HUES6 (cell line): ENCODE data around the gene CTXND2.
A peak's percentile ranks its signal among the peaks of the same experiment; 100 is the strongest.
"Not testable (repeated sequence)": the region's sequence is repeated elsewhere in the genome, so short reads cannot be mapped to it uniquely, and the experiment has no call there.

Experiments used
- H3K27ac ChIP-seq: 2 replicates; pipeline ENCODE4 v1.7.0; 2013; ENCODE audit warnings: low read depth, mild to moderate bottlenecking, low read length, inconsistent platforms
- H3K27me3 ChIP-seq: 2 replicates; pipeline ENCODE4 v1.6.1; 2013; ENCODE audit warnings: low read length; ENCODE audit not compliant: control insufficient read depth, insufficient read depth
- H3K36me3 ChIP-seq: 2 replicates; pipeline ENCODE4 v1.6.1; 2013; ENCODE audit warnings: low read length; ENCODE audit not compliant: control insufficient read depth, insufficient read depth
- H3K4me1 ChIP-seq: 2 replicates; pipeline ENCODE4 v1.6.1; 2013; ENCODE audit warnings: low read length; ENCODE audit not compliant: control insufficient read depth, insufficient read depth
- H3K4me3 ChIP-seq: 2 replicates; pipeline ENCODE4 v1.5.1; 2013; ENCODE audit warnings: low read depth, low read length
- H3K9ac ChIP-seq: one replicate; pipeline ENCODE4 v1.6.1; 2013; ENCODE audit warnings: mild to moderate bottlenecking, low read length
- H3K9me3 ChIP-seq: 2 replicates; pipeline ENCODE4 v1.6.1; 2013; ENCODE audit warnings: low read depth, low read length; ENCODE audit not compliant: control insufficient read depth, insufficient read depth

CTXND2 gene

DNA sequence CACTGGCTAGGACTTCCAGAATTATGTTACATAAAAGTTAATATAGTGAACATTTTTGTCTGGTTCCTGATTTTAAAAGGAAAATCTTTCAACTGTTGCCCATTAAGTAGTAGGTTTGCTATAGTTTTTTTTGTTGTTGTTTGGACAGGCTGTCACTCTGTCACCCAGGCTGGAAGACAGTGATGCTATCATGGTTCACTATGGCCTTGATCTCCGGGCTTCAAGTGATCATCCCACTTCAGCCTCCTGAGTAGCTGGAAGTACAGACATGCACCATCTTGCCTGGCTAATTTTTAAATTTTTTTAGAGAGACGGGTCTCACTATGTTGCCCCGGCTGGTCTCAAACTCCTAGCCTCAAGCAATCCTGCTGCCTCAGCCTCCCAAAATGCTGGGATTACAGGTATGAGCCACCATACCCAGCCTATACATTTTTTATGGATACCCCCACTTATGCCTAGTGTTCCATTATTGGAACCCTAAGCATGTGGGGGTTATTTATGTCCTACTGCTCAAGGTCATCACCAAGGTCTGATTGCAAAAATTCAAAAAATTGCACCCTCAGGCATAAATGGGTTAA lies 6.5 kb downstream of the CTXND2 start:
- no peaks in the 10 kb centered on the region for H3K4me1 ChIP-seq
- H3K27ac ChIP-seq = no peak overlapping the region
- H3K9me3 ChIP-seq = no peaks in the 10 kb centered on the region
- no peaks in the 10 kb centered on the region for H3K27me3 ChIP-seq
- H3K9ac ChIP-seq = no peak overlapping the region
- H3K36me3 ChIP-seq = no peaks in the 10 kb centered on the region
- H3K4me3 ChIP-seq = no peak overlapping the region

DNA sequence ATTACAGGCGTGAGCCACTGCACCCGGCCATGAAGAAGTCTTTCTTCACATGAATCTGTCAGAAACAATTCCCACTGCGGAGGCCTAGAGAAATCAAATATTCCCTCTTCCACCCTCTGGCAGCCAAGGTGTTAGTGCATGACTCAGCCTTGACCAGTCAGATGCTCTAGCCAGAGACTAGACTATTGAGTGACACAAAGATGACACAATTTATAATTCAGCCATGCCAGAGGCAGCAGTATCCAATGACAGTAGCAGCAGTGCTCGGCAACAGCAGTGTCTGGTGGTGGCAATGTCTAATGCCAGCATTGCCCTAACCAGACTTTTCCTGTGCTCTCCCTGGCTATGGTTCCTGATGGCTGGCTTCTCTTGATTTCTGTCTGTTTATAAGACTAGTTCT lies 8.7 kb downstream of the CTXND2 start:
- no peaks in the 10 kb centered on the region for H3K36me3 ChIP-seq
- no peaks in the 10 kb centered on the region for H3K4me1 ChIP-seq
- no peak overlapping the region for H3K4me3 ChIP-seq
- no peak overlapping the region for H3K27ac ChIP-seq
- no peak overlapping the region for H3K9ac ChIP-seq
- no peaks in the 10 kb centered on the region for H3K27me3 ChIP-seq
- 0 out of 2 replicates have a peak, but pooled peaks cover 3% of the 10 kb centered on the region for H3K9me3 ChIP-seq

DNA sequence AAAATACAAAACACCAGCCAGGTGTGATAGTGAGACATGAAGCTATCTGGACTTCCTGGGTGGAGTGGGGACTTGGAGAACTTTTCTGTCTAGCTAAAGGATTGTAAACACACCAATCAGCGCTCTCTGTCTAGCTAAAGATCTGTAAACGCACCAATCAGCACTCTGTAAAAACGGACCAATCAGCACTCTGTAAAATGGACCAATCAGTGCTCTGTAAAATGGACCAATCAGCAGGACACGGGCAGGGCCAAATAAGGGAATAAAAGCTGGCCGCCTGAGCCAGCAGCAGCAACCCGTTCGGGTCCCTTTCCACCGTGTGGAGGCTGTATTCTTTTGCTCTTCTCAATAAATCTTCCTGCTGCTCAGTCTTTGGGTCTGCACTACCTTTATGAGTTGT lies 12.9 kb downstream of the CTXND2 start:
- not testable (repeated sequence) for H3K9ac ChIP-seq, H3K36me3 ChIP-seq, H3K4me1 ChIP-seq, H3K4me3 ChIP-seq, H3K9me3 ChIP-seq, H3K27ac ChIP-seq, H3K27me3 ChIP-seq

DNA sequence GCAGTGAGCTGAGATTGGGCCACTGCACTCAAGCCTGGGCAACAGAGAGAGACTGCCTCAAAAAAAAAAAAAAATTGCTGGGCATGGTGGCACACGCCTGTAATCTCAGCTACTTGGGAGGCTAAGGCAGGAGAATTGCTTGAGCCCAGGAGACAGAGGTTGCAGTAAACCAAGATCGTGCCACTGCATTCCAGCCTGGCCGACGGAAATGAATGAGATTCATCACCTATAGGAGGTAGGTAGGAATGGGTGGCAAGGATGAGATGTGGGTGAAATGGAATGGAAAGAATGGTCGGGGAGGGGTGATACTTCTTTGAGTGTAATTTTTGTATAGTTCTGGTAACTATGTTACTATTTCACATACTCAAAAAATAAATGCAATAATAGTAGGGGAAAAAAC lies 15.4 kb downstream of the CTXND2 start:
- Histone ChIP-seq H3K9me3 (0 out of 2 replicates have a peak, but pooled peaks cover 3% of the 10 kb centered on the region), H3K27me3 (no peaks in the 10 kb centered on the region), H3K4me1 (no peaks in the 10 kb centered on the region), H3K27ac (no peak overlapping the region), H3K36me3 (no peaks in the 10 kb centered on the region), H3K4me3 (no peak overlapping the region), H3K9ac (no peak overlapping the region)

DNA sequence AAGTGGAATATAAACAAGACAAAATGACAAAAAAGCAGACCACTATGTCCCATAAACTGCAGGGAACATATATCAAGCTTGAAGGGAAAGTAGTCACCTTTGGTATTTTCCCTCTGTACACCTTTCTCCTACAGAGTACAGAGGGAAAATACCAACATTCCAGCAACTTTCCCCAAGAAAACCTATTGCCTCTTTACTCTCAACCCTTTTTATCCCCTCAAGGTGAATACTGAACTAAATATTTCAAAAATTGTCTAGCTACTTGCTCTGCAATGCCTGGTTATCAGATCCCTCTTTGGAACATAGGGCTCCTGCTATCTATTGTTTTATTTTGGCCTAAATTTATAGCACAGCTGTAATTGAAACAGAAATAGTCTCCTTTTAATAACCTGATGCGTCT lies 15.8 kb downstream of the CTXND2 start:
- Histone ChIP-seq H3K4me3 (no peak overlapping the region), H3K27me3 (no peaks in the 10 kb centered on the region), H3K36me3 (no peaks in the 10 kb centered on the region), H3K27ac (no peak overlapping the region), H3K9me3 (0 out of 2 replicates have a peak, but pooled peaks cover 3% of the 10 kb centered on the region), H3K9ac (no peak overlapping the region), H3K4me1 (no peaks in the 10 kb centered on the region)

DNA sequence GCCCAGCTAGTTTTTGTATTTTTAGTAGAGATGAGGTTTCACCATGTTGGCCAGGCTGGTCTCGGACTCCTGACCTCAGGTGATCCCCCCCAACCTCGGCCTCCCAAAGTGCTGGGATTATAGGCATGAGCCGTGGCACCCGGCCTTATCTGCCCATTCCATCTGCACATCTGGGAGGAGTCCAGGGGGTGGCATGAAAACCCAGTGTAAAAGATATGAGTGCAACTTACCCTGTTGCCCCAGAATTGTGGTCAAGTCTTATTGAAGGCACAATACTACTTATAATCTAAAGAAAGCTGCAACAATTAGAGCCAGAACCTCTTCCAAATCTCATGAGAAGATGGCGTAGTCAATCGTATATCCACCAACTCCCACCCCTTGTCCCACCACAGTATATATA lies 18.4 kb downstream of the CTXND2 start:
- no peaks in the 10 kb centered on the region for H3K27me3 ChIP-seq
- H3K9ac ChIP-seq = no peak overlapping the region
- no peaks in the 10 kb centered on the region for H3K36me3 ChIP-seq
- peaks cover 4% of the 10 kb centered on the region; the same call in 1 of the 2 replicates for H3K9me3 ChIP-seq
- H3K4me3 ChIP-seq = no peak overlapping the region
- no peaks in the 10 kb centered on the region for H3K4me1 ChIP-seq
- H3K27ac ChIP-seq = no peak overlapping the region

DNA sequence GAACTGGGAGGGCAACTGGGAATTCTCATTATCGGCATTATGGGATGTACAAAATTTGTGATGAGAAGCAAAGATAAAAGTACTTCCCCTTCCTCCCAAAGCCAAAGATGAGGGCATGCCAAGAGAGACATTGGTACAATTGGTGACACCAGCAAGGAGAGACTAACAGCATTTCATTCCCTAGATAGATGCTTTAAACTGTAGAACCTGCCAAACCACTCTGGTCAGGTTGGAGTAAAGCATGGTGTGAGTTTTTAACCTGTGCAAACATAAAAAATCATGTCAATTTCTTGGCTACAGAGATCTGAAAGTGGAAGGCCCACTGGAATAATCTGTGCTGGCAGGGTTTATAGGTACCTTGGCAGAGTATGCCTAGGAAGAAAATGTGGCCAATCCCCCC lies 19.4 kb downstream of the CTXND2 start:
- Histone ChIP-seq H3K36me3 (no peaks in the 10 kb centered on the region), H3K9ac (no peak overlapping the region), H3K27me3 (no peaks in the 10 kb centered on the region), H3K4me3 (no peak overlapping the region), H3K27ac (no peak overlapping the region), H3K4me1 (no peaks in the 10 kb centered on the region), H3K9me3 (peaks cover 4% of the 10 kb centered on the region; the same call in 1 of the 2 replicates)

DNA sequence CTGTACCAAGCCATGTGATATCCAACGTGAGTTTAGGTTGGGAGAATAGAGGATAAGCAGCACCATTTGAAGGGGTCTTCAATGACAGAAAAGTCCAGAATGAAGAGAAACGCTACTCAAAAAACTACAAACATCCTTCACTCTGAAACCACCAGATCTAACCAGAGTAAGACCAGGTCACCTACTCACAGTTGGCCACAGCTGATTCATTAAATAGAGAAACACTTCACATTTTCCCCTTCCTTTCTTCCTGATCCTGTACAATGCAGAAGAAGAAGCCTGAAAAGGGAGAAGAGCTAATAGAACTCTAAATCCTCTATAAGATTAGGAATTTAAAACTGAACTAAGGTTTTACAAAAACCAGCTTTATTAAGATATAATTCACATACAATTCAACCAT lies 19.9 kb downstream of the CTXND2 start:
- Histone ChIP-seq H3K4me1 (no peaks in the 10 kb centered on the region), H3K36me3 (no peaks in the 10 kb centered on the region), H3K9me3 (peaks cover 4% of the 10 kb centered on the region; the same call in 1 of the 2 replicates), H3K9ac (no peak overlapping the region), H3K27ac (no peak overlapping the region), H3K27me3 (no peaks in the 10 kb centered on the region), H3K4me3 (no peak overlapping the region)

DNA sequence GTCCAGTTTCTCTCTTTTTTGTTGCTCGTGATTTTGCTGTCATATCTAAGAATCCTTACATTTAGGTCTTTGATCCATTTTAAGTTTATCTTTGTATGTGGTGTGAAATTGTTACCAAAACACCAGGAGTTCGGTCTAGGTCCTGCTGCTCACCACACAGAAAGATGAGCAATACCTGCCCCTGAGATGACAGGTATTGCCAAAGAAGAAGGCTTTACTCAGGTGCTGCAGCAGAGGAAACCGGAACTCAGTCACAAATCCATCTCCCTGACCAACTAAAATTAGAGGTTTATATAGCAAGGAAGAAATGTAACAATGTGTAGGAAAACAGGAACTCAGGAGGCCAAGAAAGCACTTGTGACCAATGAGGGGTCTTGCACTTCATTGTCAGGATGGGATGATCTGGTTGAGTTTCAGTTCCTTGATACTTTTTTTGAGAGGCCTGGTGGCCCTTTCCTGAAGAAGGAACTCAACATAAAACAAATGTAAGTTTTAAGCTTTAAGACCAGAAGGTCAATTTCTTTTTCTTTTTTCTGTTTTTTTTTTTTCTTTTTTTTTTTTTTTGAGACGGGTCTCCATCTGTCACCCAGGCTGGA lies 22.7 kb downstream of the CTXND2 start:
- no peaks in the 10 kb centered on the region for H3K36me3 ChIP-seq
- peaks cover 4% of the 10 kb centered on the region; the same call in 1 of the 2 replicates for H3K9me3 ChIP-seq
- peaks cover 8% of the 10 kb centered on the region for H3K4me1 ChIP-seq
- H3K27ac ChIP-seq = no peak overlapping the region
- no peak overlapping the region for H3K4me3 ChIP-seq
- H3K27me3 ChIP-seq = no peaks in the 10 kb centered on the region
- no peak overlapping the region for H3K9ac ChIP-seq

DNA sequence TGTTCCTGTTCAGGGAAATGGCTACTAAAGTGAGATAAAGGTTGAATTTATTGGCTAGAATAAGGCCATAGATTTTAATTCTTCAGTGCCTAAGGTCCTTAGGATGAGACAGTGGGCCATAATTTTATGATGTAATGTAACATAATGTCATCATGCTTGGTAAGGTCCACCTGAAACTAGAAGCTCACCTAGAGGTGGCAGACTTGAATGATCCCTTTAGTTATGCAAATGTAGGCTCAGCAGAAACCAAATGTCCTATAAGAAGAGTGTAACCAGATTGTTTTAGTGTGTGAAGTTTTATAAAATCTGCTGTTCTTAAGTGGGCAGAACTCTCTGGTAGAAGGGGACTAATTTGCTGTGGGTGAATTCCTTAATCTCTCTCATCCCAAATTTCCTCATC lies 25.7 kb downstream of the CTXND2 start:
- Histone ChIP-seq H3K4me1 (peaks cover 8% of the 10 kb centered on the region), H3K36me3 (no peaks in the 10 kb centered on the region), H3K9ac (no peak overlapping the region), H3K4me3 (no peak overlapping the region), H3K27me3 (no peaks in the 10 kb centered on the region), H3K9me3 (peaks cover 4% of the 10 kb centered on the region; the same call in 1 of the 2 replicates), H3K27ac (peak overlapping the region; percentile 12; the same call in 1 of the 2 replicates)

DNA sequence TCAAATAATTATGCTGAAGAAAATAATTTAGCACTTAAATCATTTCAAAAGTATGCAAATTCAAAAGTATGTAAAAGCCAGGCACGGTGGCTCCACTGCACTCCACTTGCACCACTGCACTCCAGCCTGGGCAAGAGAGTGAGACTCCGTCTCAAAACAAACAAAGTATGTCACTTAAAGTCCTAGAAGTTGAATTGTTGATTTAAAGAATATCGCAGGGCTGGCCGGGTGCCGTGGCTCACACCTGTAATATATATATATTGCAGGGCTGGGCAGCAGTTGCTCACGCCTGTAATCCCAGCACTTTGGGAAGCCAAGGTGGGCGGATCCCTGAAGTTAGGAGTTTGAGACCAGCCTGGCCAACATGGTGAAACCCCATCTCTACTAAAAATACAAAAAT lies 30.5 kb downstream of the CTXND2 start:
- Histone ChIP-seq H3K9me3 (no peaks in the 10 kb centered on the region), H3K4me1 (peaks cover 10% of the 10 kb centered on the region), H3K36me3 (no peaks in the 10 kb centered on the region), H3K27ac (no peak overlapping the region), H3K9ac (no peak overlapping the region), H3K27me3 (no peaks in the 10 kb centered on the region), H3K4me3 (no peak overlapping the region)
